ENCODE measurements around the gene TRAPPC2. TPM values are rescaled to one million over a fixed set of nuclear protein-coding genes. Genes with fewer than 3 reads are reported as not detected.

Gene TRAPPC2
- 22.2 and 23.0 TPM in 2 replicates for total RNA-seq (2014; rRNA removed; shearing (Covaris generic))

DNA sequence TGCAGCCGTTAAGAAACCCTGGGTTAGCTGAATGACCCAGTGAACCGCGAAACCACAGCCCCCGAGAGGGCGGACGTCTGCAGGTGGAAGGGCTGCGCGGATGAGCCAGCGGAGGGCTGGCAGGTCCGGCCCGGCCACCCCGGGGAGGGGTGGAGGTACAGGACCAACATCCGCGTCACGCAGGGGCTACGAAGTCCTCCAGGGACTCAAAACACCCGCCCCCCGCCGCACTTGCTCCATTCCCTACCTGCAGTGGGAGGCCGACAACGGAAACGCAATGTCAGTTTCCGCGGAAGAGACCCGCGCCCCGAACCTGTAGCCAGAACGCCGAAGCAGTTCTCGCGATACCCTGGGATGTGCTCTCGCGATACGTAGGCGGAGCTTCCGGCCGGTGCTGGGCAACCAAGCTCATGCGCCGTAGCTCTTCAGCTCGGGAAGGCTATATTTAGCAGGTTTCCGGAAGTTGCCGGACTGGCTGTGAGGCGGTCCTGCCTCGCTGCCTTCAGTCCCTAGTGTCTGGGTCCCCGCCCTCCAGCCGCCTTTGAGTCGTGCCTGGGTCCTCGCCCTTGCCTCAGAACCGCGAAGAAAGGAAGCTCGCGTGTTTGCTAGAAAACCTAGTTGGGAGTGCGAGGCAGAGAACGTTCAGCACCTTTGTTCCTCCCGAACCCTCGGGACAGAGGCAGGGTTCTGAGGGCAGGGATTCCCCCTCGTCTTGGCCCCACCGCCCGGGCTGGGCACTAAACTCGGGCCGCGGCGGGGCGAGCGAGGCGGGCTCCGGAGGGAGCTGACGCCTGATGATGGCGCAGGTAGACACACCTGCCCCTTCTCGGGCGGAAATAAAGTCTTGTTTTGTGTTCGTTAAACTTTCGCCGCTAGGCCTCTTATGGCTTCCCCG lies at the start of gene TRAPPC2, which contains the start of gene OFD1:
TRAPPC2 (minus strand) TSS at position 343 of the 895 bp plus-strand sequence. CDS start 14,657 bp downstream, outside the sequence.
OFD1 (plus strand) TSS at position 471 of the 895 bp plus-strand sequence; CDS start at position 795, 324 bp downstream.
- H3K27me3 ChIP-seq (ENCODE audit: control insufficient read depth, insufficient read depth, low read length) = no peaks in the 10 kb centered on the region
- peak; percentile 88 for DNase-seq
- H3K4me3 ChIP-seq (ENCODE audit: insufficient read depth, low read depth, low read length) = peak within 1 kb of the TSS; percentile 72
- no peaks in the 10 kb centered on the region; the same call in none of the 2 replicates for H3K36me3 ChIP-seq (replicated peaks; ENCODE audit: control insufficient read depth, insufficient read depth, low read length)

DNA sequence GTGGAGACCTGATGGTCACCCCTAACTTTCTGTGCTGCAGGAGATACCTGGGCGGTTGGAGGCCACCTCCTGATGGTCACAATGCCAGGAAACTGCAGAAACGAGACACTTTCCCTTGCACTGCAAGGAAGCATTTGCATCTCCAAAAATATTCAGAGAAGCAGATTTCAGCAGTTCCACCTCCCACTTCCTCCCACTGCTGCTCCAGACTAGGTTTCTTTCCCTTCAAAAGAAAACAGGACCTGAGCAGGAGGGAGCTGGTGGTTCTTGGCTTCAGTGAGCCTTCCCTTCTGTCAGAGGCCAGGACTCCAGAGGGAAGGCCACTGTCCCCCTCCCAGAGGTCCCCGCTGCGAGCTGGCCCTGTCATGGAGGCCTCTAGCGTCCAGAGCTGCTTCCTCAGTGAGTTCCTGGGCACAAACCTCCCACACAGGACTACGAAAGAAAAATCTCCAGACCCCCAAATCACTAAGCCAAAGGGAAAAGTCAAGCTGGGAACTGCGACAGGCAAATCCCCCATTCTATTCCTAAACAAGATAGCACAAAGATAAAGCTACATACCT lies 46.5 kb upstream of the TRAPPC2 start:
- Histone ChIP-seq H3K27me3 (ENCODE audit: control insufficient read depth, insufficient read depth, low read length) (no peaks in the 10 kb centered on the region), H3K4me3 (ENCODE audit: insufficient read depth, low read depth, low read length) (no peak overlapping the region), H3K36me3 (replicated peaks; ENCODE audit: control insufficient read depth, insufficient read depth, low read length) (peaks cover 23% of the 10 kb centered on the region)
- DNase-seq = no peak

DNA sequence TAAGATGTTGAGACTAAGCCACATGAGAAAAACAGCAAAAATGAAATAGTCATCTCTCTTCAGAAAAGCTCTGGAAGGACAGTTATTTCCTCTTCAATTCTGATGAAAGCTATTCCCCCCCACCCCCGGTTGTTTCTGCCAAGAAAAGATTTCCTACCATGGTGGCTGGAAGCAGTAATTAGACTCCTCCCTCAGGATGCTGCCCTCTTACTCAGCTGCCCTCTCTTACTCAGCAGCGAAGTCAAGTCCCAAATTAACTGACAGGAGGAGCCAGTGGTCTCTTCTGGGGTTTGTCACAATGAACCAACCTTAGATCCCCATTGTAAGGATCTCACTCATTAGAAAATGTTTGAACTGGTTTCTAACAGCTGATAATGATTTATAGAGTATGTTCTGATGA lies 44.5 kb upstream of the TRAPPC2 start:
- no peaks in the 10 kb centered on the region for H3K27me3 ChIP-seq (ENCODE audit: control insufficient read depth, insufficient read depth, low read length)
- DNase-seq = peak; percentile 54
- H3K4me3 ChIP-seq (ENCODE audit: insufficient read depth, low read depth, low read length) = no peak overlapping the region

DNA sequence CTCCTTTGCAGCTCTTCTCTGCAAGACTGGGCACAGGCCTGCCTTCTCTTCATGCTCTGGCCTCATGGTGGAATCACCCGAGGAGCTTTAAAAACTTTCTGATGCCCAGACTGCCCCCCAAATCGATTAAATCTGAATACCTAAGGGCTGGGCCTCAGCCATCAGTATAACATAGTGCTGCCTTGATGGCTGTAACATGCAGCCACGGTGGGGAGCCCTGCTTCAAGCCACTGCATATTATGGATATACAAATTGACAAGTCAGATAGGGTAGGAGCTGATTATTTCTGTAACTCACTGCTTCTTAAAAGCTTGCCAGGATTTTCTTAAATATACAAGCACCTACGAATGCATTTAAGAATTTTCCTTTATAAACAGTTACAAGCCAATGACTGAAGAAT lies 42.0 kb upstream of the TRAPPC2 start:
- H3K27me3 ChIP-seq (ENCODE audit: control insufficient read depth, insufficient read depth, low read length) = no peaks in the 10 kb centered on the region
- peaks cover 22% of the 10 kb centered on the region for H3K36me3 ChIP-seq (replicated peaks; ENCODE audit: control insufficient read depth, insufficient read depth, low read length)
- H3K4me3 ChIP-seq (ENCODE audit: insufficient read depth, low read depth, low read length) = no peak overlapping the region
- no peak for DNase-seq

More for the DNA sequence above, 44.5 kb upstream of the TRAPPC2 start:
- H3K36me3 ChIP-seq (replicated peaks; ENCODE audit: control insufficient read depth, insufficient read depth, low read length) = peaks cover 24% of the 10 kb centered on the region

DNA sequence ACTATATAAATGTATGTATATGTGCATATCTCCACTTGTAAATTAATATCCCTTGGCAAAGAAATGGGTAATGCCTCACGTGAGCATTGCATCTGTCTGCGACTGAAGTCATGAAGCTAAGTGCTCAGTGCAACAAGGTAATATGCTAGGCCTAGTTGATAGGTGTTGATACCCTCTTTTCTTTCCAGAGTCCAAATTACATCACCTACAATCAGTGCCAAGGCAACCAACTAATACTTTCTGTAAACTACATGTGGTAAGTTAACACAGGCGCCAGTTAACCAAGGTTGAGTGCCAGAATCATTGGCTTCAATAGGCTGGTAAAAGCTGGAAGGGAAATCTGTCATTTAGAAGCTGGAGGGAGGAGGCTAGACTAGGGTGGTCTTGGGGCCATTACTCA lies 41.4 kb upstream of the TRAPPC2 start:
- H3K4me3 ChIP-seq (ENCODE audit: insufficient read depth, low read depth, low read length) = no peak overlapping the region
- H3K27me3 ChIP-seq (ENCODE audit: control insufficient read depth, insufficient read depth, low read length) = no peaks in the 10 kb centered on the region
- no peak for DNase-seq
- H3K36me3 ChIP-seq (replicated peaks; ENCODE audit: control insufficient read depth, insufficient read depth, low read length) = peaks cover 20% of the 10 kb centered on the region

DNA sequence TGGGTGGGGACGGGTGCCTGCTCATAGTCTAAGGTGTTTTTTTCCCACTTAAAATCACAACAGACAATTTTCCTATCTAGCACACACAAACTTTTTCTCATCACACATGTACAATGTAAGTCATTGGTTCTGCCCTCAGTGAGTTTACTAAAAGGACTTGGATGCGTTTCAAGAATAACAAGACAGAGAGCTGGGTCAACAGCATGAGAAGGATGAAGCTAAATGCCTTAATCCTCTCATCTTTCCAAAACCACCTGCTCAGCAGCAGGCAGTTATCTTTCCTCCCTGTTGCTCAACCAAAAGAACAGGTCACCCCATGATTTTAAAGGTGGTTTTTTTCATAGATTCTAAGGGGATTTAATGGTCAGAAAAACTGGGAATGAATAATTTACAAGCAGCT lies 40.3 kb upstream of the TRAPPC2 start:
- Histone ChIP-seq H3K27me3 (ENCODE audit: control insufficient read depth, insufficient read depth, low read length) (no peaks in the 10 kb centered on the region), H3K4me3 (ENCODE audit: insufficient read depth, low read depth, low read length) (no peak overlapping the region), H3K36me3 (replicated peaks; ENCODE audit: control insufficient read depth, insufficient read depth, low read length) (peaks cover 19% of the 10 kb centered on the region)
- no peak for DNase-seq

DNA sequence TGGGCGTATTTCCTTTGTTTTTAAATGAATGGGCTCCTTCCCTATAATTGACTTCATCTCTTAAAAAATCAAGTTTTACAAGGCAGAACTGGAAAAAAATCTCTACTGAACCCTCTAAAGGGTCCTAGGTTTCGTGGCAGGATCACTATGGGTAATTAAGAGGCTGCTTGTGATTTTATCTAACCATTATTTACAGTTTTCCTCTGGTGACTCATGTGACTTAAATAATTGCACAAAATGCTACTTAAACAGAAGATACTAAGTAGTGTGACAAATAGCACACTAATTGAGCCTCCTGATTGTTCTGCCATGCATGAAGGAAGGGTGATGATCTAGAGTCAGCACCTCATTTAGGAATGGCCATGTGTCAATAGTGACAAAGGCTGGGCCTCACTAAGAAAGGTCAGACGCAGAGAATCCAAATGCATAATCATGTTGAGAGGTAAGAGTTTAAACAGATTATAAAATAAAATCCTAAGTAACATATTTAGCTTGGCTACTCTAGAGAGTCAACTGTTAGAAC lies 35.7 kb upstream of the TRAPPC2 start:
- Histone ChIP-seq H3K36me3 (replicated peaks; ENCODE audit: control insufficient read depth, insufficient read depth, low read length) (peaks cover 9% of the 10 kb centered on the region; the same call in 1 of the 2 replicates), H3K4me3 (ENCODE audit: insufficient read depth, low read depth, low read length) (no peak overlapping the region), H3K27me3 (ENCODE audit: control insufficient read depth, insufficient read depth, low read length) (no peaks in the 10 kb centered on the region)
- DNase-seq = no peak

DNA sequence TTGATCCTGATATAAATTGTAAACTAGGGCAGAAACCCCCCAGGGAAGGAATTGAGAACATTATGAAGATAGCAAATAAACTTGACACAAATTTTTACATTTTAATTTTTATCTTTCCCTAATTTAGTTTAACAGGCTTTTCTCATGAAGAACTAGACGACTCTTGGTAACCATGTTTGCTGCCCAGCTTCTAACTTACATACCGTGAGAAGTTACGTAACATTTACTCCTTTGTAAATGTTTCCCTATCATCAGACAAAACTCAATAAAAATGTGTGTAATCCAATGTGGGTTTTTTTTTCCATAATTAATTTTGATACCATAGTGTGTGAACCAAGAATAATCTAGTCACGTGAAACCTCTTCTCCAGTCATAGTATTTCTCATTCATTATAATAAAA lies 34.5 kb upstream of the TRAPPC2 start:
- Histone ChIP-seq H3K4me3 (ENCODE audit: insufficient read depth, low read depth, low read length) (no peak overlapping the region), H3K36me3 (replicated peaks; ENCODE audit: control insufficient read depth, insufficient read depth, low read length) (peaks cover 7% of the 10 kb centered on the region; the same call in 1 of the 2 replicates), H3K27me3 (ENCODE audit: control insufficient read depth, insufficient read depth, low read length) (no peaks in the 10 kb centered on the region)
- DNase-seq = no peak

DNA sequence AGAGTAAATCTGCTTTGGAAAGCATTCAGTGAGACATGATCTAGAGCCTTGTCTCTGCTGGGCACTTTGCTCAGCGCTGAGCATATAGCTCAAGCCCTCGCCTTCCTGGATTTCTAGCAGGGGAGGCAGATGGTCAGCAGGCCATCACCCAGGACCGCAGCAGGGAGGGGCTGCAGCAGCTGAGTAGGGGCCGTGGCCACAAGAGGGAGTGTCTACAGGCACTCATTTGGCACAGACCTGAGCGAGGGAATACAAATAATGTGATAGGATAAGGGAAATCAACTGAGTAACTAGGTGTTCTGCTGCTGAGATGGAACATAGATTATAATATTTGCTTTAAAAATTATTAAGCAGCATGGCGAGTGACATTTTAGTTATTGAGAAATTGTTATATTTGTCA lies 30.3 kb upstream of the TRAPPC2 start:
- H3K27me3 ChIP-seq (ENCODE audit: control insufficient read depth, insufficient read depth, low read length) = no peaks in the 10 kb centered on the region
- peaks cover 8% of the 10 kb centered on the region for H3K36me3 ChIP-seq (replicated peaks; ENCODE audit: control insufficient read depth, insufficient read depth, low read length)
- H3K4me3 ChIP-seq (ENCODE audit: insufficient read depth, low read depth, low read length) = no peak overlapping the region
- peak; percentile 67 for DNase-seq

DNA sequence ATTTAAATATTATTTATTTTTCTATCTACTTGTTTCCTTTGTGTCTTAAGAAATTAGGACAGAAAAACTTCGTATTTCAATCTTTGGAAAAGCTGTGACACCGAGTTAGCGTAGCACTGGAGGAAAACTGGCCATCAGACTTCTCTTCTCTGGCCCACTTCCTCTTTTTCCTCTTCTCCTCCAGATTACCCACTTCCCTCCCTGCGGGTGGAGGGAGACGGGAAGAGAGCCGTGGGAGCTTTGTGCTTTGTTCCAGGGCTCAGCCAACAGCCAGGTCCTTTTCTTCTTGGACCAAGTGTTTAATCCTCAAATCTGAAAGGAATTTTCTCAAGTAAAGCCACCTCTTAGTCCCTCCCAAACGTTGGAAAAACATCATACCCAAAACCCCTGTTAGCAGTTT lies 29.9 kb upstream of the TRAPPC2 start:
- Histone ChIP-seq H3K36me3 (replicated peaks; ENCODE audit: control insufficient read depth, insufficient read depth, low read length) (peaks cover 10% of the 10 kb centered on the region), H3K27me3 (ENCODE audit: control insufficient read depth, insufficient read depth, low read length) (no peaks in the 10 kb centered on the region), H3K4me3 (ENCODE audit: insufficient read depth, low read depth, low read length) (no peak overlapping the region)
- DNase-seq = no peak

DNA sequence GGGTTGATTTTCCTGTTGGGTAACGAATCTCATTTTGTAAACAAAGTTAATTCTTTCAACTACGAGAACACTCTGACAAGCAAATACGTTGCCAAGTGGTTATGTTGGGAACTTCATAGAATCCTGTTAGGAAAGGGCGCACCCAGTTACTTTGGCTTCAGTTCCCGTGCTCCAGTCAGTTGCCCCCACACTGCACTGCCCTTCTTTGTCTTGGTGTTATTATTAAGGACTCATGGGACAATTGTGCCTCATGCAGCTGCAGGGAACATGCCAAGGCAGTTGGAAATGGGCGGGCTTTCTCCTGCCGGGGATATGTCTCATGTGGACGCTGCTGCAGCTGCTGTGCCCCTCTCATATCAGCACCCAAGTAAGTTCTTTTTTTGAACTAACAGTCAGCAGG lies 29.1 kb upstream of the TRAPPC2 start:
- no peak for DNase-seq
- H3K27me3 ChIP-seq (ENCODE audit: control insufficient read depth, insufficient read depth, low read length) = no peaks in the 10 kb centered on the region
- no peak overlapping the region for H3K4me3 ChIP-seq (ENCODE audit: insufficient read depth, low read depth, low read length)
- peaks cover 13% of the 10 kb centered on the region for H3K36me3 ChIP-seq (replicated peaks; ENCODE audit: control insufficient read depth, insufficient read depth, low read length)

DNA sequence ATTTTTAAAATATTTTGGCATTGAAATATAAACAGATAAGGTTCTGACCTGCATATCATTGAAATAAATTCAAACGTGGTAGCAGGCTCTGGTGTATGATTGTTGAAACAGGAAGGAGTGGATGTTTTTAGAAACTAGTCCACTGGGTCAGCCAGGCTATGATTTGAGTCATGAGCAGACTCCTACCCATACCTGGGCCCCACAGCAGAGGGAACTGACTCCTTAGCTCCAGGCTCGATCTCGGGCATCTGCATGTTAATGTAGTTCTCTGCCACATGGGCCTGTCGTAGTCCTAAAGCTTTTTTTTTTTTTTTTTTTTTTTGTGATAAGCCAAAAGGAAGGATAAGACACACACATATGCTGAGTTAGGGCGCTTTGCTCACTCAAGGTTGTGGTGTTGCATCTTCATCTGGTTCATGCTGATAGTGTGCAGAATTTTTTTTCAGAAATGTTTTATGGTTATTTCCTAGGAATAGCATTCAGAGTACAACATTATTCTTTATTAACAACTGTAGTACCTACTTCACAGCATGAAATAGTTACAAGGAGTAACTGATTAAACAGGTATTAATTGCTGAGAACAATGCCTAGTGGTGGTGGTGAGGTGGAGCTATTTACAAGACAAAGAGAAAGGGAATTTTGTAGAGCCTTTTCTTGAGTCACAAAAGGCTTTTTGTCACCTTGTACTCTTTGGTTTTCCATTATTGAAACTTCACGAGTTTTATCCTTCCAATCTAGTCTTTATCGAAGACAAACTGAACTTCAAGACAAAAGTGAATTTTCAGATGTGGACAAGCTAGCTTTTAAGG lies 27.4 kb upstream of the TRAPPC2 start:
- peak; percentile 76 for DNase-seq
- no peak overlapping the region for H3K4me3 ChIP-seq (ENCODE audit: insufficient read depth, low read depth, low read length)
- peaks cover 13% of the 10 kb centered on the region for H3K36me3 ChIP-seq (replicated peaks; ENCODE audit: control insufficient read depth, insufficient read depth, low read length)

DNA sequence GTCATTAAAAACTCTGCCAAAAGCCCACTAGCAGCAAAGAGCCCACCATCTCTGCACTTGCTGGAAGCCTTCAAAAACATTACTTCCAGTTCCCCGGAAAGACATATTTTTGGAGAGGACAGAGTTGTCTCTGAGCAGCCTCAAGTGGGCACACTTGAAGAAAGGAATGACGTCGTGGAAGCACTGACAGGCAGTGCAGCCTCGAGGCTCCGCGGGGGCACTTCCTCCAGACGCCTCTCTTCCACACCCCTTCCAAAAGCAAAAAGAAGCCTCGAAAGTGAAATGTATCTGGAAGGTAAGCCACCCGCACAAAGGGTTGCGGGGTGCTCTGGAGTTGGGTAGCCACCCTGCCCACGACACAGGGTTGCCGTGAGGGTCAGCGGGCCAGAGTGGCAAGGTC lies 26.0 kb upstream of the TRAPPC2 start:
- H3K4me3 ChIP-seq (ENCODE audit: insufficient read depth, low read depth, low read length) = no peak overlapping the region
- DNase-seq = no peak
- no peaks in the 10 kb centered on the region for H3K27me3 ChIP-seq (ENCODE audit: control insufficient read depth, insufficient read depth, low read length)
- H3K36me3 ChIP-seq (replicated peaks; ENCODE audit: control insufficient read depth, insufficient read depth, low read length) = peaks cover 13% of the 10 kb centered on the region

More for the DNA sequence above, 27.4 kb upstream of the TRAPPC2 start:
- no peaks in the 10 kb centered on the region for H3K27me3 ChIP-seq (ENCODE audit: control insufficient read depth, insufficient read depth, low read length)

DNA sequence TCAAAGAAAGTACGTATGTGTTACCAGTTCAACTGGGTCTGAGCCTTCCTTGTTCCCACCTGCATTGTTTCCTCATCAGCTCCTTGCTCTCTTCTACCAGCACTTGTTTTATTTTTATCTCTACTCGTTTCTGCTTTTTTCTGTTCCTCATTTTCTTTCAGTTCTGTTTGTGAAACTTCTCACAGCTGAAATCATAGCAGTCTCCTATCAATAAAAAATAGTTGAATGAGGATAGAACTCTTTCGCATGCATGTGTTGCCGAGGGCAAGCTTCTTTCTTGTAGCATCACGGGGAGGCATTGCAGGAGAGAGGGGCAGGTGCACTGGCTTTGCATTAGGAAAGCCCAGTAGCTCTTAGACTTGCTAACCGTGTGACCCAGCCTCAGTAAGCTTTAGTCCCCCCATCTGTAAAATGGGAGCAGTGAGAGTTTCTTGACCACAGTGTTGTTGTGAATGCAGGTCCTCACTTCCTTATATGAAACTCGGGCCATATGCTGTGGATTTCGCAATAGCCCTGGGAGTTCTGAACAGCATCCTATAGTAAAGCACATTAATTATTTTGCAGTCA lies 24.8 kb upstream of the TRAPPC2 start:
- no peak for DNase-seq
- no peaks in the 10 kb centered on the region for H3K27me3 ChIP-seq (ENCODE audit: control insufficient read depth, insufficient read depth, low read length)
- no peak overlapping the region for H3K4me3 ChIP-seq (ENCODE audit: insufficient read depth, low read depth, low read length)
- H3K36me3 ChIP-seq (replicated peaks; ENCODE audit: control insufficient read depth, insufficient read depth, low read length) = peaks cover 11% of the 10 kb centered on the region
